ENCODE data around the gene SEMA4F. TPM values are rescaled to one million over a fixed set of nuclear protein-coding genes. Genes with fewer than 3 reads are reported as not detected.

The SEMA4F gene
- total and polyA plus RNA-seq, 2 experiments from 2014 or later: 4.2 to 5.9 TPM

- no peak for DNase-seq
- no peaks in the 10 kb centered on the region for H3F3A ChIP-seq (ENCODE audit: insufficient read depth)
- in situ Hi-C loops (cut with MboI): loop anchor here (10.0 kb wide), 1 partner anchor 183 kb away; no protein-coding TSS in a partner anchor
- no peaks in the 10 kb centered on the region for H3K9me3 ChIP-seq (ENCODE audit: low read depth)
- no peaks in the 10 kb centered on the region for H3K79me2 ChIP-seq (ENCODE audit: insufficient read depth)
- H3K4me3 ChIP-seq: no peak overlapping the region
- no peak overlapping the region for H3K9ac ChIP-seq
- no peak overlapping the region for H3K27ac ChIP-seq
- no peaks in the 10 kb centered on the region for H3K36me3 ChIP-seq (ENCODE audit: low read depth)
- H3K27me3 ChIP-seq (replicated peaks; ENCODE audit: insufficient read depth): no peaks in the 10 kb centered on the region
- H3K9me2 ChIP-seq (ENCODE audit: insufficient read depth): no peaks in the 10 kb centered on the region
- TF ChIP-seq EZH2 (IDR thresholded peaks at IDR 0.05; ENCODE audit: insufficient read depth, poor library complexity, severe bottlenecking): no peak
- TF ChIP-seq EZH2phosphoT487 (IDR thresholded peaks at IDR 0.05; ENCODE audit: insufficient read depth, low read depth): no peak
- WGBS, 2 experiments (ENCODE audit: low coverage in 1 of 2, low lambda C conversion rate in 2 of 2, missing lambda C conversion rate in 2 of 2): 65 to 74% methylated on average over 4 of the region's 4 CpGs
- no peak overlapping the region for H2AFZ ChIP-seq
- H4K20me1 ChIP-seq (ENCODE audit: insufficient read depth): no peaks in the 10 kb centered on the region
- H3K4me2 ChIP-seq (ENCODE audit: unreplicated experiment): no peak overlapping the region
- 0 out of 2 replicates have a peak, but pooled peaks cover 1% of the 10 kb centered on the region for H3K4me1 ChIP-seq (ENCODE audit: insufficient read depth)
These were observed 48.1 kb downstream of the SEMA4F start for GRCh38 chr2:74702001-74702715.

DNA sequence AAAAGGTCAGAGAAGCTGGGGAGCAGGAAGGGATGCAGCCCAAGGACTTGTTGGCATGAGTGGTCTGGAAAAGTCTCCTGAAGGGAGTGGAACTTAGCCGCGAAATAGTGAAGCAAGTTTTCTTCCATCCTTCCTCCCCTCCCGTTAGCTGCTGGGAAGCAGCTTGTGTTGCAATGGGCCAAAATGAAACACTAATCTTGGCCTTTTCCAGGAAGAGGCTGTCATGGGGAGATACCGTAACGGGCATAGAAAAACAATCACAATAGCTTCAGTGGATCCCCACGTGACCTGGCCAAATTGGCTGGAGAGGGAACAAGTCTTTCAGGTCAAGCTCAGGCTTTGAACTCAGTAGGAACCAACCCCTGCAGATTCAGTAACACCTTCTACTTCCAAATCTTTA lies 49.3 kb downstream of the SEMA4F start:
- Histone ChIP-seq H4K20me1 (ENCODE audit: insufficient read depth) (no peaks in the 10 kb centered on the region), H3K27me3 (replicated peaks; ENCODE audit: insufficient read depth) (no peaks in the 10 kb centered on the region), H3K36me3 (ENCODE audit: low read depth) (no peaks in the 10 kb centered on the region), H3K79me2 (ENCODE audit: insufficient read depth) (no peaks in the 10 kb centered on the region), H3F3A (ENCODE audit: insufficient read depth) (no peaks in the 10 kb centered on the region), H3K4me3 (no peak overlapping the region), H3K9ac (no peak overlapping the region), H3K27ac (no peak overlapping the region), H3K4me2 (ENCODE audit: unreplicated experiment) (no peak overlapping the region), H3K9me2 (ENCODE audit: insufficient read depth) (no peaks in the 10 kb centered on the region), H2AFZ (no peak overlapping the region), H3K9me3 (ENCODE audit: low read depth) (no peaks in the 10 kb centered on the region), H3K4me1 (ENCODE audit: insufficient read depth) (no peaks in the 10 kb centered on the region)
- no peak for DNase-seq
- in situ Hi-C loops (cut with MboI): loop anchor here (10.0 kb wide), 1 partner anchor 181 kb away; no protein-coding TSS in a partner anchor
- TF ChIP-seq EZH2phosphoT487 (IDR thresholded peaks at IDR 0.05; ENCODE audit: insufficient read depth, low read depth) (no peak), EZH2 (IDR thresholded peaks at IDR 0.05; ENCODE audit: insufficient read depth, poor library complexity, severe bottlenecking) (no peak)
- 57 to 68% methylated on average over 6 of the region's 6 CpGs for WGBS, 2 experiments (ENCODE audit: low coverage in 1 of 2, low lambda C conversion rate in 2 of 2, missing lambda C conversion rate in 2 of 2)

DNA sequence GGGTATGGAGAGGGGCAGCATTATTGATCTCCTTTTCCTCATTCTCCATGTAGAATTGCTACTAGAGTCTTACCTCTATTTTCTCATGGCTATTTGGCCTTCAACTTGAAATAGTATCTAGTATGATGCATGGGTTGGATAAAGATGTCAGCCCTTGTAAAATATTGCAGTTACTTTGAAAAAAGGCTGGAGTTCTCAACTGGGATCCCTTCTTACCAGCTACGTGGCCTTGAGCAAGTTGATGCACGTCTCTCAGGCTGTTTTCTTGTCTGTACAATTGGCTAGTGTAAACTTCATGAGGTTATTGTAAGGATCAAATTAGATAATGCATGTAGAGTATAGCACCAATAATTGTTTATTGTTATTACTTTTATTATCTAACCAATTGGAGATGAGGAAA lies 50.2 kb downstream of the SEMA4F start:
- no peaks in the 10 kb centered on the region for H3F3A ChIP-seq (ENCODE audit: insufficient read depth)
- no peak overlapping the region for H3K4me2 ChIP-seq (ENCODE audit: unreplicated experiment)
- H3K9ac ChIP-seq: no peak overlapping the region
- H3K9me2 ChIP-seq (ENCODE audit: insufficient read depth): no peaks in the 10 kb centered on the region
- H3K27ac ChIP-seq: no peak overlapping the region
- no peaks in the 10 kb centered on the region for H3K27me3 ChIP-seq (replicated peaks; ENCODE audit: insufficient read depth)
- H3K36me3 ChIP-seq (ENCODE audit: low read depth): no peaks in the 10 kb centered on the region
- no peak for DNase-seq
- no peaks in the 10 kb centered on the region for H3K4me1 ChIP-seq (ENCODE audit: insufficient read depth)
- no peak for TF ChIP-seq EZH2phosphoT487 (IDR thresholded peaks at IDR 0.05; ENCODE audit: insufficient read depth, low read depth)
- no peak for TF ChIP-seq EZH2 (IDR thresholded peaks at IDR 0.05; ENCODE audit: insufficient read depth, poor library complexity, severe bottlenecking)
- H3K9me3 ChIP-seq (ENCODE audit: low read depth): no peaks in the 10 kb centered on the region
- H4K20me1 ChIP-seq (ENCODE audit: insufficient read depth): no peaks in the 10 kb centered on the region
- H3K79me2 ChIP-seq (ENCODE audit: insufficient read depth): no peaks in the 10 kb centered on the region
- no peak overlapping the region for H2AFZ ChIP-seq
- WGBS, 2 experiments (ENCODE audit: low coverage in 1 of 2, low lambda C conversion rate in 2 of 2, missing lambda C conversion rate in 2 of 2): 80 to 88% methylated on average over 2 of the region's 2 CpGs
- H3K4me3 ChIP-seq: no peak overlapping the region
- in situ Hi-C loops (cut with MboI): loop anchor here (10.0 kb wide), 1 partner anchor 181 kb away; no protein-coding TSS in a partner anchor

- Histone ChIP-seq H3K4me1 (ENCODE audit: insufficient read depth) (no peaks in the 10 kb centered on the region), H3K27ac (no peak overlapping the region), H3K4me2 (ENCODE audit: unreplicated experiment) (no peak overlapping the region), H4K20me1 (ENCODE audit: insufficient read depth) (no peaks in the 10 kb centered on the region), H3K4me3 (no peak overlapping the region), H3K36me3 (ENCODE audit: low read depth) (no peaks in the 10 kb centered on the region), H3F3A (ENCODE audit: insufficient read depth) (no peaks in the 10 kb centered on the region), H2AFZ (no peak overlapping the region), H3K9ac (no peak overlapping the region), H3K9me3 (ENCODE audit: low read depth) (no peaks in the 10 kb centered on the region), H3K79me2 (ENCODE audit: insufficient read depth) (no peaks in the 10 kb centered on the region), H3K27me3 (replicated peaks; ENCODE audit: insufficient read depth) (no peaks in the 10 kb centered on the region), H3K9me2 (ENCODE audit: insufficient read depth) (no peaks in the 10 kb centered on the region)
- no peak for DNase-seq
- no peak for TF ChIP-seq EZH2 (IDR thresholded peaks at IDR 0.05; ENCODE audit: insufficient read depth, poor library complexity, severe bottlenecking)
- TF ChIP-seq EZH2phosphoT487 (IDR thresholded peaks at IDR 0.05; ENCODE audit: insufficient read depth, low read depth): no peak
- in situ Hi-C loops (cut with MboI): loop anchor here (10.0 kb wide), 1 partner anchor 178 kb away; no protein-coding TSS in a partner anchor
These were observed 52.7 kb downstream of the SEMA4F start for GRCh38 chr2:74706741-74707140.
